Measurements from ENCODE around the gene TMEM247. TPM values are rescaled to one million over a fixed set of nuclear protein-coding genes. Genes with fewer than 3 reads are reported as not detected.

The TMEM247 gene
- total RNA-seq, 2 donors from 2014 or later = not detected

DNA sequence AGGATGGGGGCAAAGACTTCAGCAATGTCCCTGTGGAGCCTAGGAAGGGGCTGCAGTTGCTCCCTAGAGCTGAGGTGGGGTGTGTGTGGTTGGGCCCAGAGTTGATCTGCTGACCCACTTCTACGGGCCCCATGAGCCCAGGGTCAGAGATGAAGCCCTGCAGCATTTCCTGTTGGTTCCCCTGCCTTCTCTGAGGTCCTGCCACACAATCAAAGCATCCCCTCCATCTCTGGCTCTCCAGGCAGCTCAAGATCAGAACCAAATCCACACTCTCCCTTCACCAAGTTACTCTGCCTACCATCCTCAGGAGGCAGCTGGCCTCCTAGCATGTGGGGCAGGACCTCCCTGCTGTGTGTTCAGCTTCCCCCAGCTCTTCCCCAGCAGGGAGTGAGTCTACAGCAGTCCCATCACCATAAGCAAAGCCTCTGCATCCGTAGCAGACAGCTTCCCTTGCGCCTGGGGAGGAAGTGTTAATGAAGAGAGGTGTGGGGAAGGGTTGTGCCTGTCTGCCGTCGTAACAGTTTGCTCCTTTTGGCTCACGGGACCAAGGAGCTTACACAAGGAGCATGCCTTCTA, 26.9 kb downstream of the TMEM247 start:
- Histone ChIP-seq H3K9ac (ENCODE audit: extremely low read depth, low read length, poor library complexity, severe bottlenecking) (no peak overlapping the region), H3K4me1 (ENCODE audit: control insufficient read depth, insufficient read depth, low read length) (no peaks in the 10 kb centered on the region), H3K27ac (ENCODE audit: low read depth, low read length) (no peak overlapping the region), H3K27me3 (ENCODE audit: control insufficient read depth, insufficient read depth, low read length, poor library complexity, severe bottlenecking) (no peaks in the 10 kb centered on the region), H3K36me3 (ENCODE audit: control insufficient read depth, insufficient read depth, low read length) (no peaks in the 10 kb centered on the region), H3K4me3 (ENCODE audit: low read length) (no peak overlapping the region), H3K9me3 (ENCODE audit: control insufficient read depth, low read length) (no peaks in the 10 kb centered on the region)
- TF ChIP-seq, protein P1, sequence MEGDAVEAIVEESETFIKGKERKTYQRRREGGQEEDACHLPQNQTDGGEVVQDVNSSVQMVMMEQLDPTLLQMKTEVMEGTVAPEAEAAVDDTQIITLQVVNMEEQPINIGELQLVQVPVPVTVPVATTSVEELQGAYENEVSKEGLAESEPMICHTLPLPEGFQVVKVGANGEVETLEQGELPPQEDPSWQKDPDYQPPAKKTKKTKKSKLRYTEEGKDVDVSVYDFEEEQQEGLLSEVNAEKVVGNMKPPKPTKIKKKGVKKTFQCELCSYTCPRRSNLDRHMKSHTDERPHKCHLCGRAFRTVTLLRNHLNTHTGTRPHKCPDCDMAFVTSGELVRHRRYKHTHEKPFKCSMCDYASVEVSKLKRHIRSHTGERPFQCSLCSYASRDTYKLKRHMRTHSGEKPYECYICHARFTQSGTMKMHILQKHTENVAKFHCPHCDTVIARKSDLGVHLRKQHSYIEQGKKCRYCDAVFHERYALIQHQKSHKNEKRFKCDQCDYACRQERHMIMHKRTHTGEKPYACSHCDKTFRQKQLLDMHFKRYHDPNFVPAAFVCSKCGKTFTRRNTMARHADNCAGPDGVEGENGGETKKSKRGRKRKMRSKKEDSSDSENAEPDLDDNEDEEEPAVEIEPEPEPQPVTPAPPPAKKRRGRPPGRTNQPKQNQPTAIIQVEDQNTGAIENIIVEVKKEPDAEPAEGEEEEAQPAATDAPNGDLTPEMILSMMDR (conservative IDR thresholded peaks at IDR 0.05) = no peak
- 40 to 55% methylated on average over 3 to 6 of the region's 6 CpGs for WGBS, 2 experiments (ENCODE audit: insufficient coverage in 1 of 2, insufficient read length in 1 of 2)
- no peaks in the 10 kb centered on the region for H3K36me3 Mint-ChIP-seq (ENCODE audit: low read depth)
- H3K27ac Mint-ChIP-seq = no peak overlapping the region
- peak; percentile 65 for DNase-seq
- peaks cover 8% of the 10 kb centered on the region for H3K27me3 Mint-ChIP-seq (ENCODE audit: insufficient read depth)
- H3K4me3 Mint-ChIP-seq = no peak overlapping the region
- H3K9me3 Mint-ChIP-seq = no peaks in the 10 kb centered on the region
- peaks cover 10% of the 10 kb centered on the region for H3K4me1 Mint-ChIP-seq

DNA sequence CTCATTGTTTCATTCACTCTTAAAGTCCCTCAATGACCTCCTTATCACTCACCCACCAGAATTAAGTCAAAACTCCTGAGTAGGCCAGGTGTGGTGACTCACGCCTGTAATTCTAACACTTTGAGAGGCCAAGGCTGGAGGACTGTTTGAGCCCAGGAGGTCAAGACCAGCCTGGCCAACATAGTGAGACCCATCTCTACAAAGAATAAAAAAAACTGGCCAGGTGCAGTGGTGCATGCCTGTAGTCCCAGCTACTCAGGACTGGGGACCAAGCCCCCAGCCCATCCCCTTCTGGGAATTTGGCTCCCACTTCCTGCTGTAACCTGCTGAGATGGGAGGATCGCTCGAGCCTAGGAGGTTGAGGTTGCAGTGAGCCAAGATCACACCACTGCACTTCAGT, 28.9 kb downstream of the TMEM247 start:
- Mint-ChIP-seq H3K4me1 (peaks cover 10% of the 10 kb centered on the region), H3K27me3 (ENCODE audit: insufficient read depth) (peaks cover 6% of the 10 kb centered on the region), H3K36me3 (ENCODE audit: low read depth) (no peaks in the 10 kb centered on the region), H3K4me3 (no peak overlapping the region), H3K27ac (no peak overlapping the region), H3K9me3 (no peaks in the 10 kb centered on the region)
- no peaks in the 10 kb centered on the region for H3K36me3 ChIP-seq (ENCODE audit: control insufficient read depth, insufficient read depth, low read length)
- no peaks in the 10 kb centered on the region for H3K4me1 ChIP-seq (ENCODE audit: control insufficient read depth, insufficient read depth, low read length)
- H3K27ac ChIP-seq (ENCODE audit: low read depth, low read length) = no peak overlapping the region
- H3K4me3 ChIP-seq (ENCODE audit: low read length) = no peak overlapping the region
- no peak overlapping the region for H3K9ac ChIP-seq (ENCODE audit: extremely low read depth, low read length, poor library complexity, severe bottlenecking)
- H3K9me3 ChIP-seq (ENCODE audit: control insufficient read depth, low read length) = no peaks in the 10 kb centered on the region
- no peaks in the 10 kb centered on the region for H3K27me3 ChIP-seq (ENCODE audit: control insufficient read depth, insufficient read depth, low read length, poor library complexity, severe bottlenecking)
- no peak for DNase-seq
- TF ChIP-seq, protein P1 (conservative IDR thresholded peaks at IDR 0.05) = no peak
- 85 to 88% methylated on average over 1 to 3 of the region's 3 CpGs for WGBS, 2 experiments (ENCODE audit: insufficient coverage in 1 of 2, insufficient read length in 1 of 2)

- DNase-seq = no peak
- no peaks in the 10 kb centered on the region for H3K36me3 Mint-ChIP-seq (ENCODE audit: low read depth)
- no peak overlapping the region for H3K27ac Mint-ChIP-seq
- no peak overlapping the region for H3K4me3 Mint-ChIP-seq
- TF ChIP-seq, protein P1 (conservative IDR thresholded peaks at IDR 0.05) = no peak
- Histone ChIP-seq H3K9ac (ENCODE audit: extremely low read depth, low read length, poor library complexity, severe bottlenecking) (no peak overlapping the region), H3K4me1 (ENCODE audit: control insufficient read depth, insufficient read depth, low read length) (no peaks in the 10 kb centered on the region), H3K27ac (ENCODE audit: low read depth, low read length) (no peak overlapping the region), H3K27me3 (ENCODE audit: control insufficient read depth, insufficient read depth, low read length, poor library complexity, severe bottlenecking) (no peaks in the 10 kb centered on the region), H3K4me3 (ENCODE audit: low read length) (no peak overlapping the region), H3K36me3 (ENCODE audit: control insufficient read depth, insufficient read depth, low read length) (no peaks in the 10 kb centered on the region), H3K9me3 (ENCODE audit: control insufficient read depth, low read length) (no peaks in the 10 kb centered on the region)
- no peaks in the 10 kb centered on the region for H3K9me3 Mint-ChIP-seq
- peaks cover 6% of the 10 kb centered on the region for H3K27me3 Mint-ChIP-seq (ENCODE audit: insufficient read depth)
- 88 to 91% methylated on average over 3 of the region's 3 CpGs for WGBS, 2 experiments (ENCODE audit: insufficient coverage in 1 of 2, insufficient read length in 1 of 2)
- peaks cover 10% of the 10 kb centered on the region for H3K4me1 Mint-ChIP-seq
Measured at GRCh38 chr2:46508759-46509158, 29.4 kb downstream of the TMEM247 start.
